NT2/D1 (cell line): Measurements from ENCODE around the gene KRTCAP3.

Source experiments
- DNase-seq: peaks from one replicate; pipeline ENCODE4 v3.0.0-alpha.2; 2011; ENCODE audit warnings: low read depth, low spot score
- H3K27me3 ChIP-seq: 2 replicates; pipeline ENCODE4 v1.6.0; 2011; ENCODE audit warnings: mild to moderate bottlenecking; ENCODE audit not compliant: insufficient read length, insufficient read depth
- H3K36me3 ChIP-seq: 2 replicates; pipeline ENCODE4 v1.6.1; 2011; ENCODE audit warnings: mild to moderate bottlenecking, low read length, mixed read lengths; ENCODE audit not compliant: insufficient read depth, insufficient read length
- H3K4me1 ChIP-seq: 2 replicates; pipeline ENCODE4 v1.5.1; 2011; ENCODE audit not compliant: insufficient read depth, insufficient read length
- H3K4me3 ChIP-seq: 2 replicates; pipeline ENCODE4 v1.5.1; 2011; ENCODE audit warnings: low read depth; ENCODE audit not compliant: insufficient read length
- H3K9ac ChIP-seq: 2 replicates; pipeline ENCODE4 v1.6.0; 2011; ENCODE audit warnings: low read depth; ENCODE audit not compliant: insufficient read length
- H3K9me3 ChIP-seq: 2 replicates; pipeline ENCODE4 v1.5.1; 2011; ENCODE audit warnings: mild to moderate bottlenecking, low read length; ENCODE audit not compliant: insufficient read depth
- SUZ12 ChIP-seq: IDR thresholded peaks from 2 replicates; pipeline ENCODE4 v1.6.1; 2011; ENCODE audit not compliant: insufficient read length, insufficient read depth; ENCODE audit errors: extremely low read depth
- YY1 ChIP-seq: IDR thresholded peaks from 2 replicates; pipeline ENCODE4 v1.6.1; 2011; ENCODE audit not compliant: insufficient read length, insufficient read depth
- ZNF274 ChIP-seq: IDR thresholded peaks from 2 replicates; pipeline ENCODE4 v1.6.1; 2011; ENCODE audit warnings: mild to moderate bottlenecking, low read depth, low read length

KRTCAP3 gene

DNA sequence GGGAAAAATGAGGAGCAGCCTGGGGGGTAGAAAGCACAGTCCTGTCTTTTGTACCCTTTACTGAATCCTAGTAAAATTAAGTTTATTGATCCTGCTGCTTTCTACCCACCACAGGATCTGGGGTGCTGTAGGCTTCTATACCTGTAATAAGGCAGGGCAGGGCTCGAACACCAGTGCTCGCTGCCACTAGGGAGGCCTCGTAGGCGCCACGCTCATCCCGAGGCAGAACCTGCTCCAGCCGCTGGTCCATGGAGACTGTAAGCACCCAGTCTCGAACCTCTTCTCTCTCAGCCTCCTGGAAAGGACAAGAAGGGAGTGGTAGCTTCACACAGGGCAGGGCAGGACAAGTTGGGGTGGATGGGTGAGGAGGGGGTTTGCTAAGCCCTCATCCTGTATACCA lies 3.0 kb downstream of the KRTCAP3 start:
- no peak overlapping the region for H3K9ac ChIP-seq
- H3K4me1 ChIP-seq: peaks cover 2% of the 10 kb centered on the region
- no peak for DNase-seq
- H3K36me3 ChIP-seq: peaks cover 66% of the 10 kb centered on the region
- no peak overlapping the region for H3K4me3 ChIP-seq
- no peaks in the 10 kb centered on the region for H3K27me3 ChIP-seq
- H3K9me3 ChIP-seq: no peaks in the 10 kb centered on the region
- TF ChIP-seq YY1: no peak
- no peak for TF ChIP-seq SUZ12
- TF ChIP-seq ZNF274: no peak

DNA sequence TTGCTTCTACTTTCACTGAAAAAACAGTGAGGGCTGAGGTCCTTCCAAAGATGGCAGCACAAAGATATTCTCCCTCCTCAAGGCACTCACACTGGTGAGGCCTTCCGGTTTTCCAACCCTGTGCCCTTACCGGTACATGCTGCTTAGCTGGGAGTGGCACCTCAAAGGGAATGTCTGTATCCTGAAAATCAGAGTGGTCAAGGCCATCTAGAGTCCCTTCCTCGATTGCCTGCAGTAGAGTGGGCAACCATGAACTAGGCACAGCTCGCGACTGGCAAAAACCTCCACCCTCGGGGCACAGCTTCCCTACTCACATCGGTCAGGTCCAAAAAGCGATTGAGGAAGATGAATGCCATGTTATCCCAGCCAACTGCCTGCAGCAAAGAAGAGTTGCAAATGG lies 3.4 kb downstream of the KRTCAP3 start:
- H3K4me3 ChIP-seq: no peak overlapping the region
- peaks cover 62% of the 10 kb centered on the region for H3K36me3 ChIP-seq
- H3K9me3 ChIP-seq: no peaks in the 10 kb centered on the region
- H3K27me3 ChIP-seq: no peaks in the 10 kb centered on the region
- no peak overlapping the region for H3K9ac ChIP-seq
- TF ChIP-seq ZNF274: no peak
- no peak for TF ChIP-seq SUZ12
- no peak for TF ChIP-seq YY1
- no peak for DNase-seq
- H3K4me1 ChIP-seq: peaks cover 2% of the 10 kb centered on the region

DNA sequence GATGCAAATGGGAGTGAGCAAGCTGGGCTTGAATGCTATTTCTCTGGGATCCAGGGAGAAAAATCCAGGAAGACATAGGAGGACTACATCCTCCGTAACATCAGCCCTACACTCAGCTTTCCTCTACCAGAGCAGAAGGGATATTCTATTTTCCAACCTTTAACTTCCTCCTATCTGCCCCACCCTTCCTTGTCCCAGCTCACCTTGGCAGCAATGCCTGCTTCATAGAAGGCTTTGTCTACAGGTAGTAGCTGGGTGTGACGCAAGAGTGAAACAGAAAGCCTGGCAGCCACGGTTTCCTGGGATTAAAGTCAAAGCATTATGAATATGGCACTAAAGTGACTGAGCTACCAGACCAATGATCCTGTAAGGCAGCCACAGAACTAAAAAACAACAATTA lies 3.9 kb downstream of the KRTCAP3 start:
- Histone ChIP-seq H3K27me3 (no peaks in the 10 kb centered on the region), H3K36me3 (peaks cover 59% of the 10 kb centered on the region), H3K4me3 (no peak overlapping the region), H3K9ac (no peak overlapping the region), H3K4me1 (peaks cover 2% of the 10 kb centered on the region), H3K9me3 (no peaks in the 10 kb centered on the region)
- no peak for DNase-seq
- TF ChIP-seq YY1: no peak
- TF ChIP-seq ZNF274: no peak
- no peak for TF ChIP-seq SUZ12

DNA sequence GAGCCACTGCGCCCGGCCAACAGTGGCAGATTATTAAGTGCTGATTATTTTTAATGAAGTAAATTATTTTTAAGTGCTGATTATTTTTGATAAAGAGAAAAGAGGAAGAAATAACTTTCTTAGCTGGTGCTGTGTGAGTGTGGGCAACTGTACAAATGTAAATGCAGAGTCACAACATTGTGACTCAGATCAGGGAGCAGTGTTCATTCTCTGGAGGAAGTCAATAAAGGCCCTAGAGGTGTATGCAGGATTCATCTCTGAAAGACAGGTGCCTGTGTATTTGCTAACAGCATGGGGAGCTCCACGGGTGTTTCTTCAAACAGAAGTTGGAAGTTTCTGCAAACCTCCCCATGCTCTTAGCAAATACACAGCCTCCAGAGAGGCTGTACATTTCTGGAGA lies 6.2 kb downstream of the KRTCAP3 start:
- H3K36me3 ChIP-seq: peaks cover 66% of the 10 kb centered on the region
- H3K4me1 ChIP-seq: no peaks in the 10 kb centered on the region
- TF ChIP-seq SUZ12: no peak
- TF ChIP-seq YY1: no peak
- no peak for TF ChIP-seq ZNF274
- no peaks in the 10 kb centered on the region for H3K9me3 ChIP-seq
- no peak overlapping the region for H3K9ac ChIP-seq
- no peak for DNase-seq
- no peak overlapping the region for H3K4me3 ChIP-seq
- no peaks in the 10 kb centered on the region for H3K27me3 ChIP-seq

DNA sequence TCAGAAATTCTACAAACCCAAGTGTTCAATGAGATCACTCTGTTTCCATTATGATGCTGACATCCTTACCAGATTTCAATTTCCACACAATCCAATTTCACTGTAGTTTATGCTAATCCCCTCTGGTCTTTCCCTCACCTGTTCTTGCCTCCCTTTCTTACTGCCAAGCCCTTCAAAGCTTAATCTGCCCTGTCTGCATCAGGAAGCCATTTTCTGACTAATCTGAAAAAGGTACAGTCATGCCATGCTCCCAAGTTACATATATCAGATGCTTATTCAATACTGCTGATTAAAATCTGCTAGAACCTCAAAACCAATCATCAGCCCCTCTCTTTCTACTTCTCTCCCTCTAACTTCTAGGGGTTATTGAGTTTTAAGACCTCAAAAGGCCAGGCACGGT lies 8.9 kb downstream of the KRTCAP3 start:
- Histone ChIP-seq H3K27me3 (no peaks in the 10 kb centered on the region), H3K4me1 (no peaks in the 10 kb centered on the region), H3K9ac (no peak overlapping the region), H3K9me3 (no peaks in the 10 kb centered on the region), H3K4me3 (no peak overlapping the region), H3K36me3 (peaks cover 63% of the 10 kb centered on the region)
- TF ChIP-seq YY1 (no peak), ZNF274 (no peak), SUZ12 (no peak)
- no peak for DNase-seq

DNA sequence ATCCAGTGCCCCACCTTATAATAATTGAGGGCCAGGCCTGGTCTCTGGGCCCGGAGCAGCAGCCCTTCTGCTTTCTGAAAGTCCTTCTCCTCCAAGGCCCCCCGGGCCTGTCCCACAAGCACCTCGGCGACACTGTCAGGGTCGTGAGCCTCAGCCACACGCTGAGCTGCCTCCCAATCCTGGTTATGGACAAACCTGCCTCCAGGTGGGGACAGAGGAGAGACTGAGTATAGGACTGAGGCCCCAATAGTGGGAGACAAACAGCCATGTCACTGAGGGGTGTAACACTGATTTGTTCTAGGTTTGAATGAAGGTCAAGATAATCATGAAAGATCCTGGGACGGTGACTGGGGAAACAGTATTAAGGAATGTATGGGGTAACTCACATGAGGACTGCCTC lies 11.8 kb downstream of the KRTCAP3 start:
- H3K9ac ChIP-seq: no peak overlapping the region
- H3K36me3 ChIP-seq: peaks cover 62% of the 10 kb centered on the region
- no peaks in the 10 kb centered on the region for H3K4me1 ChIP-seq
- no peak for DNase-seq
- TF ChIP-seq ZNF274 (no peak), YY1 (no peak), SUZ12 (no peak)
- H3K9me3 ChIP-seq: no peaks in the 10 kb centered on the region
- H3K4me3 ChIP-seq: no peak overlapping the region
- H3K27me3 ChIP-seq: no peaks in the 10 kb centered on the region

DNA sequence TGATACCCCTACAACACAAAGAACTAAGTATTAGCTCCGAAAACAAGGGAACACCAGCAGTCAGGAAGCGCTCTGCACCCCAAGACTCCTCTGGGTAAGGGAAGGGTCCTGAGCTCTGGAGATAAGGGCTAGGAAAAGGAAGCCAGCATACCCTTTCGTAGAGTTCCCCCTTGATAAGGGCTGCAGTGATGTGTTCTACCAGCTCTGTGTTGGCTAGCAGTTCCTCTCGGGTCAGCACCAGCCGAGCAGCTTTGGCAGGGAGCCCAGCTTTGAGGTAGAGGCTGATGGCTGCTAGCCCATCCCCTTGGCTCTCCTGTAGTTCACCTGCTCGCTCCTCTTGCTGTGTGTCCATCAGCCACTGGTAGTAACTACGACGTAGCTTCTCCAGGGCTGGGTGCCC lies 18.9 kb downstream of the KRTCAP3 start:
- DNase-seq: no peak
- peaks cover 39% of the 10 kb centered on the region for H3K36me3 ChIP-seq

DNA sequence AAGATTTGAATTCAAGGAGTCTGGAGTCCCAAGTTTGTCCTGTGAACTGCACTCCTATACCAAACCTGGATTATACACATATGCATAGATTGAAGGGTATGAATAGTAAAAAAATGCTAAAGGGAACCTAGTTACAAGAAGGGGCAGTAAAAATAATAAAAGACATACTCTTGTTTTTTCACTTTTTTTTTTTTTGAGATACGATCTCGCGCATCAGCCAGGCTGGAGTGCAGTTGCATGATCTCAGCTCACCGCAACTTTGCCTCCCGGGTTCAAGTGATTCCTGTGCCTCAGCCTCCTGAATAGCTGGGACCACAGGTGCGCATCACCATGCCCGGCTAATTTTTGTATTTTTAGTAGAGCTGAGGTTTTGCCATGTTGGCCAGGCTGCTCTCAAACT lies 22.3 kb downstream of the KRTCAP3 start:
- Histone ChIP-seq H3K9ac (no peak overlapping the region), H3K27me3 (no peaks in the 10 kb centered on the region), H3K4me3 (no peak overlapping the region), H3K36me3 (peaks cover 19% of the 10 kb centered on the region), H3K9me3 (no peaks in the 10 kb centered on the region), H3K4me1 (no peaks in the 10 kb centered on the region)
- TF ChIP-seq SUZ12: no peak
- TF ChIP-seq YY1: no peak
- no peak for TF ChIP-seq ZNF274
- no peak for DNase-seq

More for the DNA sequence above, 18.9 kb downstream of the KRTCAP3 start:
- no peaks in the 10 kb centered on the region for H3K9me3 ChIP-seq
- H3K4me3 ChIP-seq: no peak overlapping the region
- TF ChIP-seq SUZ12: no peak
- TF ChIP-seq YY1: no peak
- no peak for TF ChIP-seq ZNF274
- no peaks in the 10 kb centered on the region for H3K4me1 ChIP-seq
- no peak overlapping the region for H3K9ac ChIP-seq
- no peaks in the 10 kb centered on the region for H3K27me3 ChIP-seq
